HG02981 (cell line): ENCODE data around the gene DNAI2.
"Not testable (repeated sequence)": the region's sequence is repeated elsewhere in the genome, so short reads cannot be mapped to it uniquely, and the experiment has no call there.

Experiments
- ATAC-seq: cut with Tn5 transposase; IDR thresholded peaks from one replicate; pipeline ENCODE4 v1.9.1; 2021; ENCODE audit warnings: mild to moderate bottlenecking, moderate library complexity; ENCODE audit not compliant: unreplicated experiment

Gene DNAI2

GRCh38 chr17:74272731-74273201 is 1.3 kb upstream of the DNAI2 start:
- ATAC-seq = no peak

GRCh38 chr17:74274709-74275340 is 791 bp downstream of the DNAI2 start:
- no peak for ATAC-seq

- ATAC-seq = no peak
Observed at GRCh38 chr17:74276051-74276476, 2.0 kb downstream of the DNAI2 start.

- ATAC-seq = no peak
Observed at GRCh38 chr17:74276541-74277009, 2.5 kb downstream of the DNAI2 start.

- no peak for ATAC-seq
Observed at GRCh38 chr17:74277935-74278334, 3.9 kb downstream of the DNAI2 start.

- not testable (repeated sequence) for ATAC-seq
Observed at GRCh38 chr17:74279617-74280016, 5.6 kb downstream of the DNAI2 start.

GRCh38 chr17:74280093-74280513 is 6.1 kb downstream of the DNAI2 start:
- no peak for ATAC-seq

- ATAC-seq = no peak
Observed at GRCh38 chr17:74281799-74282198, 7.8 kb downstream of the DNAI2 start.

GRCh38 chr17:74282274-74282586 is 8.2 kb downstream of the DNAI2 start:
- ATAC-seq = not testable (repeated sequence)

GRCh38 chr17:74282587-74283370 is 8.7 kb downstream of the DNAI2 start:
- ATAC-seq = no peak

- ATAC-seq = no peak
Observed at GRCh38 chr17:74283371-74283673, 9.3 kb downstream of the DNAI2 start.

- no peak for ATAC-seq
Observed at GRCh38 chr17:74287031-74287602, 13.1 kb downstream of the DNAI2 start.

- ATAC-seq = no peak
Observed at GRCh38 chr17:74288785-74289184, 14.8 kb downstream of the DNAI2 start.

GRCh38 chr17:74289688-74290087 is 15.7 kb downstream of the DNAI2 start:
- ATAC-seq = no peak

- no peak for ATAC-seq
Observed at GRCh38 chr17:74290340-74290739, 16.3 kb downstream of the DNAI2 start.

GRCh38 chr17:74292495-74292894 is 18.5 kb downstream of the DNAI2 start:
- ATAC-seq = no peak

- ATAC-seq = no peak
Observed at GRCh38 chr17:74295625-74296547, 21.9 kb downstream of the DNAI2 start.

- no peak for ATAC-seq
Observed at GRCh38 chr17:74296548-74296936, 22.5 kb downstream of the DNAI2 start.

GRCh38 chr17:74297941-74298340 is 23.9 kb downstream of the DNAI2 start:
- ATAC-seq = no peak

- no peak for ATAC-seq
Observed at GRCh38 chr17:74298778-74299177, 24.7 kb downstream of the DNAI2 start.
